GM03348 (cell line): Measurements from ENCODE around the gene NNMT.
"Not testable (repeated sequence)": the region's sequence is repeated elsewhere in the genome, so short reads cannot be mapped to it uniquely, and the experiment has no call there.

Experiments used
- DNase-seq: peaks from one replicate; pipeline ENCODE4 v3.0.0; 2012; ENCODE audit warnings: low spot score

The NNMT gene

DNA sequence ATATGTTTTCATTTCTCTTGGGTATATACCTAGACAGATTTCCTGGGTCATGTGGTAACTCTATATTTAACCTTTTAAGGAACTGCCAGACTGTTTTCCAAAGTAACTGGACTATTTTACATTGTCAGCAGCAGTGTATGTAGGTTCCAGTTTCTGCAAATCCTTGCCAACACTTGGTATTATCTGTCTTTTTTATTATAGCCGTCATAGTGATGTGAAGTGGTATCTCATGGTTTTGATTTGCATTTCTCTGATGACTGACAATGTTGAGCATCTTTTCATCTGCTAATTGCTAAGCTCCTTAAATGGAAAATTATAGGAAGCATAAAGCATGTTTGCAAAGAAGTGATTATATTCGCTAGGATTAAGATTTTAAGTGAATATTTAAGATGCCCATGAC, 13.9 kb downstream of the NNMT start:
- DNase-seq = no peak

DNA sequence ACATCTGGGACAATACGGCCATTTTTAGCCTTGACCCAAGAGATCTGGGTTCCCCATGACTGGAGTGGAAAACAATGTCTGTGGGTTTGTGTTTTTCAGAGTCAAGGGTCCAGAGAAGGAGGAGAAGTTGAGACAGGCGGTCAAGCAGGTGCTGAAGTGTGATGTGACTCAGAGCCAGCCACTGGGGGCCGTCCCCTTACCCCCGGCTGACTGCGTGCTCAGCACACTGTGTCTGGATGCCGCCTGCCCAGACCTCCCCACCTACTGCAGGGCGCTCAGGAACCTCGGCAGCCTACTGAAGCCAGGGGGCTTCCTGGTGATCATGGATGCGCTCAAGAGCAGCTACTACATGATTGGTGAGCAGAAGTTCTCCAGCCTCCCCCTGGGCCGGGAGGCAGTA, 15.7 kb downstream of the NNMT start:
- DNase-seq = no peak

DNA sequence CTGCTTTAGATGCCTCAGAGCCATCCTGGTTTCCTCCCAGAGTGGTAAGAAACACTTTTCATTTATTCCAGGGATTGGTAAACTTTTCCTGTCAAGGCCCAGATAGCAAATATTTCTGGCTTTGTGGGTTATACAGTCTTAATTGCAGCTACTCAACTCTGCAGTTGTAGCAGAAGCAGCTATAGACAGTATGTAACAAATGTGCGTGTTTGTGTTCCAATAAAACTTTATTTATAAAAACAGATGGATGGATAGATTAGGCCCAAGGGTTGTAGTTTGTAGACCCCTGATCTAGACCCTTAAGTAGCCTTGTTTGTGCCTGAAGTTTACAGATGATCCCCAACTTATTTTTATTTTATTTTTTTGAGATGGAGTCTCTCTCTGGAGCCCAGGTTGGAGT, 17.9 kb downstream of the NNMT start:
- no peak for DNase-seq

DNA sequence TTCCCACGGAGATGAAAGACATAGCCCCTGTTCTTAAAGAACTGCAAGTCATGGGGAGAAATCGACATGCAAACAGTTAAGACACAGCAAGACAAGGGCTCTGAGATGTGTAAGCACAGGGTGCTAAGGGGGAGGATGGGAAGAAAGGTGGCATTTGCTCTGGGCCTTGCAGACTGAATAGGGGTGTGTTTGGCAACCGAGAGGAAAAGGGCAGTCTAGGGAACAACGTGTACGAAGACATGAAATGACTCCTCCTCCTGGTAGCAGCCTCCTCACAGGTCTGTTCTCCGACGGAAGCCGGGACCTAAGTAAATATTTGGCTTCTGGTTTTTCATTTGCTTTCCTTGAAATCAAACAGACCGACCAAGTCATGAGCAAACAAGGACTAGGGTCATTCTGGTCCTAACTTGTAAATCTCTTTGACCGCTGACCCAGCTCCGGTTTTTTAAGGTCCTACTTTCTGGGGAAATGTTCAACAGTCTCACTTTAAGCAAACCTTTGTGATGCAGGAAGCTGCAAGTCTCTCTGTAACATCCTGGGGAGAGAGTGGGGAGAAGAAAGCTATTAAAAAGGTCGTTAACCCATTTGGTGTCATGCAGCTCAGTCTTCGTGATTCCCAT, 19.7 kb downstream of the NNMT start:
- DNase-seq = no peak

DNA sequence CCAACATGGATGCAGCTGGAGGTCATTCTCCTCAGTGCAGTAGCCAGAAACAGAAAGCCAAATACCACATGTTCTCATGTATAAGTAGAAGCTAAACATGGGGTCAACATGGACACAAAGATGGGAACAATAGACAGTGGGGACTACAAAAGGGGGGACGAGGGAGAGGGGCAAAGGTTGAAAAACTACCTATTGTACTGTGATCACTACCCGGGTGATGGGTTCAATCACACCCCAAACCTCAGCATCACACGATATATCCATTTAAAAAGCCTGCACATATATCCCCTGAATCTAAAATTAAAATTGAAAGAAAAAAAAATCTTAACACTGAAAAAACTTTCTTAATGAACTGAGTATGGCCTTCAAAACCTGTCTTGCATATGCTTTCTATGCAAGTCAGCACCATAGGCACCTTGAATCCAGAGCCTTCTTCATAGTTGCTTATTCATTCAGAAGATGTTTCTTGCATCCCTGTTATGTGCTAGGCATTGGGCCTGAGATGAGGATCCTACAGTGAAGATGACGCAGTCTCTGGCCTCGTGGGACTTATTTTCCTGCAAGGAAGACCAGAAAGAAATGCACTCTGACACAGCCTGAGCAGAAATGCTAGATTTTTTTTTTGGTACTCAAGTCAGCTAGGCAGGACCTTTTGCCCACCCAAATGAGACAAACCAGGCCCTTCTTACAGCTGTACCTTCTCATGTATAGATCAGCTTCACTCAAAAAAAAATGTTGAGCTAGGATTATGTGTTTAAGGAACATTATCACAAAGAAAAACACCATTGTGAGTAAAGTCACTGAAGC, 21.0 kb downstream of the NNMT start:
- DNase-seq = no peak

DNA sequence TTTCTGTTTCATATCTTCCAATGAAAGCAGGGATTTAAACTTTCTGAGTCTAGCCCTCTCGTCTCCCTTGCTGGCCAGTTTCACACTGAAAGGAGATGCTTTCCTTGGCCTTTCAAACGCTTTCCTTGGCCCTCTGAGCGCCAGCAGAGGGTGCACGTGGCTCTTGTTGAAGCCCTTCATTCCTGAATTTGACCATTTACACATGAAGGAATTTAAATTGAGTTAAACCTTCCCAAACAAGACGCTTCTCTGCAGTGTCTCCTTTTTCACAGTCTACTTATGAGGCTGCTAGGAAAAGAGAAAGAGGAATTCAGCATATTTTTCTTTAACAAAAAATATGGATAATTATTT, 21.6 kb downstream of the NNMT start:
- peak; percentile 40 for DNase-seq

DNA sequence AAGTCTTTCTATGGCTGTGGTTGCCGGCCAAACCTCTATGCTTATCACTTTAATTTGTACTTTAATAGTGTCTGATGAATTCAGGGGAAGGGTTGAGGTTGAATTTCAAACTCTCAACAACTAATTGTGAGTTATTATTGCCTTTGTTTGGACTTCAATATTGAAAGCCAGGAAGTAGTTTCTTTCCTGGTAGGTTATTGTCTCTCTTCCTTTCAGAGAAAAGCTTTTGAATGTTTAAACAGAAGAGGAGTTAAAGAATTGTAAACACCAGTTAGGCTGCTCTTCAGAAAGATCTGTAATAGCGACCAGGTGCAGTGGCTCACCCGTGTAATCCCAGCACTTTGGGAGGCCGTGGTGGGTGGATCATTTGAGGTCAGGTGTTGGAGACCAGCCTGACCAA, 22.2 kb downstream of the NNMT start:
- no peak for DNase-seq

DNA sequence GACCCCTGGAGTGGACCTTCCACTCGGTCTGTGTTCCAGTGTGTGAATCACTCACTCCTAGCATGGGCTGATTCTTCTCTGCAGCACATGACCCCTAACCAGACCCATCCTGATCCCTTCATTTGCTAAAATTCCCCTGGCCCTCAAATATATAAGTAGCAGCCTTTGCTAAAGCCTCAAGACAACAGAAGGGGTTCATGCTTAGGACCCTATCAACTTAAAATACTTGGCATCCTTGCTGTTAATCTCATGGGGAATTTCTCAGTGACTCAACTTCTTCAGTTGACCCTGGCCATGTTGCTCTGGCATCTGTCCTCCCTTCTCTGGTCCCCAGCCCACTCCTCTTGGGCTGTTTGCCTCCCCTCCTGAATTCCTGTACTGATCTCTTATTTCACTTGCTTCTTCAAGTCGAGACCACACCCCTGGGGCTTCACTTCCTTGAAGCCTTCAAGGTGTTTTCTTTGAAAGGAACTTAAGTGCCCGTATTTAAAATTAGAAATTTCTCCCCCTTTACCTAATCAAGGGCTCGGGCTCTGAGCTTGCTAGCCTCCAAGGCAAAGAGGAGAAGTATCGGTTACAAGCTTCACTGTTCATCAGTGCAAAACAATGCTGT, 23.6 kb downstream of the NNMT start:
- no peak for DNase-seq

DNA sequence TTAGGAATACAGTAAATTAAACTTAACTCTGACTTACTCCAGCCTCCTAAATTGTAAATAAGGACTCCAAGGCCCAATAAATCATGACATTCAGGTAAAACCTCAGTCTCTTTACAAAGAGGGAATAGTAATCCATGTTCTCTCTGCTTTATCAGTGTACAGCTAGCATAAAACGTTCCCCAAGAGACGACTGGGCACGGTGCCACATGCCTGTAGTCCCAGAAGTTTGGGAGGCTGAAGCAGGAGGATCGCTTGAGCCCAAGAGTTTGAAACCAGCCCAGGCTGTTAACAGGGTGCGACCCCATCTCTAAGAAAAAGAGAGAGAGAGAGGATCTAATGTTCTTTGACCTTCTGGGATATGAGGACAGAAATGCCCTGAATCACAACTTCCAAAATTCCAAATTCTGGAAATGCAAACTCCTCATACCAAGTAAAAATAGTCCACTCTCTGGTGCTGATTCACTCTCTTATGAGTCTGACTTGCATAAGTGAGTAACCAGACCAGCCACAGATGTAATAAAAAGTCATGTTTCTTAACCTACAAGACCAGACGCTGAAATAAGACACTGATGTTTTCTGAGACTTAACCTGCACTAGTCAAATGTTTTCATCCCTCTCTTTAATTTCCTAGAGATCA, 25.5 kb downstream of the NNMT start:
- peak; percentile 72 for DNase-seq

DNA sequence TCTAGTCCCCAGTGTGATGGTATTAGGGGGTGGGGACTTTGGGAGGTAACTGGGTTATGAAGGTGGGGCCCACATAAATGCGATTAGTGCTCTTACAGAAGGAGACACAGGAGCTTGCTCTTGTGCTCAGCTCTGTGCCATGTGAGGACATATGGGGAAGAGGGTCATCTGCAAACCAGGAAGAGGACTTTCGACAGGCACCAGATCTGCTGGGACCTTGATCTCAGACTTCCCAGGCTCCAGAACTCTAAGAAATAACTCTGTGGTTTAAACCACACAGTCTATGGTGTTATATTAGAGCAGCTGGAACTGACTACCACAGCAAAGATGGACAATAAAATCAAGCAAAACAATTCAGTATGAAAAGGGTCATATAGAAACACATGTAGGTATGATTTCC, 26.7 kb downstream of the NNMT start:
- DNase-seq = no peak

DNA sequence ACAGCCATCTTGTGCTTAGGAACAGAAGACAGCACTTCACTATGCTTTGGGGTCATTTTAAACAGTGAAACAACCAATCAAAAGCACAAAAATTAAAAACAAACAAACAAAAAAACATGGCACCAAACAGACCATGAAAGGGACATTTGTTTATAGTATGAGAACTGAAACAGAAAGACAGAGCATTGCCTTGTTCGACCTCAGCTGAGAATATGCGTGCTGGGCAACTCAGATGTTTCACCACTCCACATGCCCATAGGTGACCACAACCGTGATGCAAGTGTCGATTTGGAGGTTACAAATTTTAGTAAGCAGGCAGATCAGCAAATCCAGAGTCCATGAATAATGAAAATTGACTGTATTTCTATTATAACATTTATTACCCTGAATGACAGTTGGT, 30.0 kb downstream of the NNMT start:
- DNase-seq = no peak

DNA sequence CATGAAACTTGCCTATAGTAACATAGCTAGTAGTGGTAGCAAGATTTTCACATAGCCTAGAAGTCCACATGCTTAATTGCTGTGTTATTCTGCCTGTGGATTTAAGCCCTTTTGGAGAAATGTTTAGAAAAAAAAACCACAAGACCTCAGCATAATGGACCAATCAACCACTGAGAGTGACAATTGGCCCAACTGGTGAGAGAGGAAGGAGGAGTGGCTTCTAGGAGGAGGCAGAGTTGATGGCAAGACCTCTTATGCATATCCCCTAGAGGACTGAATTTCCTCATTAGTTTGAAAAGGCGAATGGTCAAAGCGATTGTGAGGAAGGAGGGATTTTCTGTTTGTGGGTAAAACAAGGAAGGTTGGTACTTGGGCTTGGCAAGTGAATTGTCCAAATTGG, 30.6 kb downstream of the NNMT start:
- DNase-seq = no peak

DNA sequence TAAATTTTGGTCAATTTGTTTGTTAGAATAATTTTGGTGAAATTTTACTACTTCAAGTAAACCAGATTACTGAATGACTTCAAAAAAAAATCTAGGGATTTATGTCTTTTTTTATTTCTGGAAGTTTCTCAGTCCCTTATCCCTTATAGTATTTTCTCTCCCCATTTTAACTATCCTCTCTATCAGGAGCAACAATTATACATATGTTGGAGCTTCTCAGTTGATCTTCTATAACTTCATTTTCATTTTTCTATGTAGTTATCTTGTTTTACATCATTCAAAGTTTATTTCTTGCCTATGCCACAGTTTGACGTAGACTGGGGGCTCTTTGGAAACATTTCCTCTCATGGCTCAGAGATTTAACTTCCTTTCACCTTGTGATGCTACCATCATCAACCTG, 34.2 kb downstream of the NNMT start:
- no peak for DNase-seq

DNA sequence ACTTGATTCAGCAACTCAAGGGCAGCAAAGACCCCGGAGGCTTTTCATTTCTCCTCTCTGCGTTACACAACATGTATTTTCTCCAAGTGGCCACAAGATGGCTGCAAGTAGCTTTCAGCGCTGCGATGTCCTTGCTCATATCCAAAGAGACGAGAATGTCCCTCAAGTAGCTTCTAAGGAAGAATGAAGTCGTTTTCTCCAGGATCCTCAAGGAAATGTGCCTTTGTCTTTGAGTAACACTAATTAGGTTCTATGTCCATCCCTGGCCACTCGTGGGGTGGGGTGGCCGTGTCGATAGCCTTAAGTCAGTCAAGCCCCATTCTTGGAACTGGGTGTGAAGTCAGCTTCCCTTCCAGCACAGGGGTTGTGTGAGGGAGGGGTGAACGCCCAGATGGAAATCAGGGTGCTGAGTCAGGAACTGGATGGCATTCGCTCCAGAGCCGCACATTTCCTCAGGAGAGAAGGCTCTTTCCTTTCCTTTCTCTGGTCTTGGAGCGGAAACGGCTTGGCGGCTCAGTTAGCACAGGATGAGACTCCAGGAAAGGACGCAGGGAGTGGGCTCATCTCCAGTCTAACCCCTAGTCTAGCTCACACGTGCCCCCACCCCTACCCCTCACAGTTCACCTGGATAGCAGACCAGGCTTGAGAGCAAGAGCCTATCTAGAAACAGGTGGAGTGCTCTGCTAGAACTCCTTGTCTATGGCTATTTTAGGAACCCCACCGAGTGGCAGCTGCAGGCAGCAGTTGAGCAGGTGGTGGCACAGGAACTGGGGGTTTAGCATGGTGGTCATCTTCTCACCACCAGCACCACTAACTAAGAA, 44.3 kb downstream of the NNMT start:
- DNase-seq = peak; percentile 74

DNA sequence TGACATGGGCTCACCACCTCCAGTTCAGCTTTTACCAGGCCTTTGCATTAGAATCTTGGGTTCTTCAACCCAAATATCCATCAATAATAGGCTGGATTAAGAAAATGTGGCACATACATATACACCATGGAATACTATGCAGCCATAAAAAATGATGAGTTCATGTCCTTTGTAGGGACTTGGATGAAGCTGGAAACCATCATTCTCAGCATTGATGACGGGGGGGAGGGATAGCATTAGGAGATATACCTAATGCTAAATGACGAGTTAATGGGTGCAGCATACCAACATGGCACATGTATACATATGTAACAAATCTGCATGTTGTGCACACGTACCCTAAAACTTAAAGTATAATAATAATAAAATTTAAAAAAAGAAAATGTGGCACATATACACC, 45.5 kb downstream of the NNMT start:
- DNase-seq = not testable (repeated sequence)

DNA sequence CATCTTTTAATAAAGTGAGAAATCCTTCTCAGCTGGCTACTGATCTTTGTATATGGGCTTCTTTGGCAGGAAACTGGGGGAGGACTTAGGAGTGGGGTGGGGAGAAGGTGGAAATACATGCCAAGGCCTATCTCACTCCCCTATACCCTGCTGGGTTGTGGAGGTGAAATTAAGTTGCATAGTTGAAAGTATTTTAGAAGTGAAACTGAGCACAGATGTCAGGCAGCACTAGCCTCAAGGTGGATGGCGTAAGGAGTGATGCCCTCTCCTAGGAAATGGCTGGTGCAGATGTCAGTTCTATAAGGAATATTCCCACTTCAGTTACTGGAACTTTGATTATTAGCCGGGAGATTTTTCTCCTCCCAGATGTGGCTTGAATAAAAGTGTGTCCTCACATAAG, 46.3 kb downstream of the NNMT start:
- no peak for DNase-seq

DNA sequence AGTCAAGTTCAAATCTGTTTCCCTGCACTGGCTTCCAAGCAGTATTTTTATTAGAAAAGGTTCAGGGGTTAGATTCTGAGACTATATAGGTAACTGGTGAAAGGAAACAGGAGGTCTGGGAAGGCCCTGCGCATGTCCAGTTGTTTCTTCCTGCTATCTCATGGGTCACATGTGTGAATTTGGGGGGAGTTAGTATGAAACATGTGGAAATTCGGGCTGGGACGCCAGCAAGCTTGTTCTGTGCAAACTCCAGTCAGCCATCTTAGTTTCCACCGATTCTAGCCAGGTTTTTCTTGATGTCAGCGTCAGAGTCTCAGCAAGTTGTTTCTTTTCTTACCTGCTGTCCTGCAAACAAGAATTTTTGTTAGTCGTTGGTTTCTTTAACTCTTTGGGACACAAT, 46.8 kb downstream of the NNMT start:
- no peak for DNase-seq

DNA sequence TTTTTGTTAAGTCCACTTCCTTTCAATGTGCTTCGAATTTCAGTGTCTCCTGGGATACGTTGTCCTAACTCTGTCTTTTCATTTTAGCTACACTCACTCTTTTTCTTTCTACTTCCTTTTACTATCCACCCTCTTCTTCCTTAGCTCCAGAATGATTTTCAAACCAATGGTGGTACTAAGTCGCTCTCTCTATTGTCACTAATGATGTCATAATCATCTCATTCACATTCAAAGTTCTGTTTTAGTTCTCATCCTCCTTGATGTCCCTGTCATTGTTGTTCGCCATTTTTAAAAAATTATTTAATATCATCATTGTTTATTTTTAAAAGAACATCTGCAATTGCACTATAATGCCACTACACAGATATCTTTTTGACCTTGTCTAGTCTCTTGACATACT, 47.3 kb downstream of the NNMT start:
- DNase-seq = no peak

DNA sequence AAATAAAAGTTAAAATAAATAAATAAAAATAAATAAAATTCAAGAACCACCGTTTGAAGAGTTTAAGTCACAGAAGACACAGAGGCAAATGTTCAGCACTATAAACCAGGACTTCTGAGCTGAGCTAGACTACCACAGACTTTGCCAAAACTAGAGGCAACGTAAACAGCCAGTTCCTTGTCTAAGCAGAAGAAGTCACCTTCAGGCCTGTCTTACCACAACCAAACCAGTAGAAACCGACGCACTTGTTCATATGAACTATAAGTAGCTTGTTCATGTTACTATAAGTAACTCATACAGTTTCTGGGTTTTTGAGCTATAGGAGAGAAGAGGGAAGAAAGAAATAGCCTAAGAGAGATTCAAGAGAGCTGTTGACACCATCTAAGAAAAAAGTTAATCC, 48.3 kb downstream of the NNMT start:
- DNase-seq = no peak

DNA sequence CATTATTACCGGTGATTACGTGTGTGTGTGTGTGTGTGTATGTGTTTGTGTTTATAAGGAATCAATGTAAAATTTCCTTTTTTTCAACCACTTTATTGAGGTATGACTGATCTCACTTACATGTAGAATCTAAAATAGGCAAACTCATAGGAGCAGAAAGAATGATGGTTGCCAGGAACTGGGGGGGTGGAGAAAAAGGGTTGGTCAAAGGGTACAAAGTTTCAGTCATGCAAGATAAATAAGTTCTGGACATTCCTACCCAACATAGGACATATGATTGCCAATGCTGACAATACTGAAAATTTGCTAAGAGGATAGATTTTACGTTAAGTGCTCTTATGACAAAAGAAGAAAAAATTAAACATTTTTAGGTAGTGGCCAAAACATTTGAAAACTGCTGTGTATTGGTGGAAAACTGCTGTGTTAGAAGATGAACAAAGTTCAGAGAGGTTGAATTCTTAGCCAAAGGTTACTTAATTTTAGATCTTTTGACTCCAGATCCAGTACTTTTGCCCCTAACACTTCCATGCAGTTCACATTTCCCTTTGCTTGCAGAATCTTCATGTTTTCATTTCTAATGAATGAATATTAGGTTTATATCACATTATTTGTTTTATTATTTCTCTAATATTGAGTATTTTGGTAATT, 49.5 kb downstream of the NNMT start:
- no peak for DNase-seq

DNA sequence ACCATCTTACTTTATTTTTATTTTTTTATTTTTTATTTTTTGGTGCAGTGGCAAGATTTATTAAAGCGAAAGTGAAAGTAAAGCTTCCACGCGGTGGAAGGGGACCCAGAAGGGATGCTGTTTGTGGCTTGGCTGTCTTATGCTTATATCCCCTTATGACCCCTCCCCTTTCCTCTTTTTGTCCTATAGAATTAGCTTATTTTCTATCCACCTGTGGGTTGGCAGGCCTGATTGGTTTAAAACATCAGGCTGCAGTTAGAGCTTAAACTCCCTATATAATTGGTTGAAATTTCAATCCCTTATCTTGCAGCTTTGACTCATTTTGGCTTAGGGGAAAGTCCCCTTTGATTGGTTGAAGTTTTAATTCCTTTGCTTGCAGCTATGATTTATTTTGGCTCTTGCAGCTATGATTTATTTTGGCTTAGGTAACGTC, 50.5 kb downstream of the NNMT start:
- no peak for DNase-seq
